Astrocyte (in vitro differentiated cells and primary cell): Measurements from ENCODE around the gene LHFPL2.

Experiments used
- EZH2 ChIP-seq: IDR thresholded peaks from 2 replicates; pipeline ENCODE4 v1.6.1; 2012; ENCODE audit warnings: mild to moderate bottlenecking, low read length, inconsistent platforms; ENCODE audit not compliant: insufficient read depth
- TF ChIP-seq, protein P1 (sequence below): IDR thresholded peaks from 2 replicates; pipeline ENCODE4 v1.5.1; 2011; ENCODE audit warnings: low read depth, mild to moderate bottlenecking, inconsistent platforms, low read length, moderate library complexity; ENCODE audit not compliant: insufficient read depth

GRCh38 chr5:78594610-78595457 is 53.7 kb downstream of the LHFPL2 start:
- TF ChIP-seq, protein P1, sequence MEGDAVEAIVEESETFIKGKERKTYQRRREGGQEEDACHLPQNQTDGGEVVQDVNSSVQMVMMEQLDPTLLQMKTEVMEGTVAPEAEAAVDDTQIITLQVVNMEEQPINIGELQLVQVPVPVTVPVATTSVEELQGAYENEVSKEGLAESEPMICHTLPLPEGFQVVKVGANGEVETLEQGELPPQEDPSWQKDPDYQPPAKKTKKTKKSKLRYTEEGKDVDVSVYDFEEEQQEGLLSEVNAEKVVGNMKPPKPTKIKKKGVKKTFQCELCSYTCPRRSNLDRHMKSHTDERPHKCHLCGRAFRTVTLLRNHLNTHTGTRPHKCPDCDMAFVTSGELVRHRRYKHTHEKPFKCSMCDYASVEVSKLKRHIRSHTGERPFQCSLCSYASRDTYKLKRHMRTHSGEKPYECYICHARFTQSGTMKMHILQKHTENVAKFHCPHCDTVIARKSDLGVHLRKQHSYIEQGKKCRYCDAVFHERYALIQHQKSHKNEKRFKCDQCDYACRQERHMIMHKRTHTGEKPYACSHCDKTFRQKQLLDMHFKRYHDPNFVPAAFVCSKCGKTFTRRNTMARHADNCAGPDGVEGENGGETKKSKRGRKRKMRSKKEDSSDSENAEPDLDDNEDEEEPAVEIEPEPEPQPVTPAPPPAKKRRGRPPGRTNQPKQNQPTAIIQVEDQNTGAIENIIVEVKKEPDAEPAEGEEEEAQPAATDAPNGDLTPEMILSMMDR, result no peak
- TF ChIP-seq EZH2, result no peak
